ENCODE measurements around the gene DLX3.

DNA sequence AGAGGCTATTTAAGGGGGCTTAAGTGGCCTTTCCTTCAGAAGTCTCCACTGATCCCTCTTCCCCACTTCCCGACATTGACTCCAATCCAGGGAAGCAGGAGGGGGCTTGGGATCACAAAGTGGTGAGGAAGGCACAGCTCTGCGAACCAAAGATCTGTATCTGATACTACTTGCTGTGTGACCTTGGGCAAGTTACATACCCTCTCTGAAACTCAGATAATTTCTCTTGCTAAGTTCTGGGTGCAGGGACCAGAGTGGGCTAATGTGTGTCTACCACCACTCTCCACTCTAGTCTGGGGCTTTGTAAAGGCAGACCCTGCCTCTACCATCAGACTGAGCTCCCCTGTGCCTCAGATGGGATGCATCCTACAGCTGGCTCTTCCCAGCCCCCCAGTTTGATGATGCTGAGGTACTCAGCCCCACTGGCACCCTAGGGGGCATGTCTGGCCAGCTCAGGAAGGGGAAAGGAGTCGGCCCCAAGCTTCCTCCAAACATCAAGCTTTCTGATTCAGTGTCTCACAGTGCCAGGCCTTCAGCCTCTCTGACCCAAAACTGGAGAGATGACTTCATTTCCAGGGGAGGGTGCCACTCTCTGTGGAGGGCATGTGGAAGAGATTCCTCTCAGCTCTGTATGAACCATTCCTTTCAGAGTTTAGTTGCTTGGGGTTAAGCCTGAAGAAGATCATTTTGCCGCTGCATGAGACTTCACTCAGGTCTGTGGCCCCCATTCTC lies 15.1 kb downstream of the DLX3 start:
- TF ChIP-seq, protein P1, sequence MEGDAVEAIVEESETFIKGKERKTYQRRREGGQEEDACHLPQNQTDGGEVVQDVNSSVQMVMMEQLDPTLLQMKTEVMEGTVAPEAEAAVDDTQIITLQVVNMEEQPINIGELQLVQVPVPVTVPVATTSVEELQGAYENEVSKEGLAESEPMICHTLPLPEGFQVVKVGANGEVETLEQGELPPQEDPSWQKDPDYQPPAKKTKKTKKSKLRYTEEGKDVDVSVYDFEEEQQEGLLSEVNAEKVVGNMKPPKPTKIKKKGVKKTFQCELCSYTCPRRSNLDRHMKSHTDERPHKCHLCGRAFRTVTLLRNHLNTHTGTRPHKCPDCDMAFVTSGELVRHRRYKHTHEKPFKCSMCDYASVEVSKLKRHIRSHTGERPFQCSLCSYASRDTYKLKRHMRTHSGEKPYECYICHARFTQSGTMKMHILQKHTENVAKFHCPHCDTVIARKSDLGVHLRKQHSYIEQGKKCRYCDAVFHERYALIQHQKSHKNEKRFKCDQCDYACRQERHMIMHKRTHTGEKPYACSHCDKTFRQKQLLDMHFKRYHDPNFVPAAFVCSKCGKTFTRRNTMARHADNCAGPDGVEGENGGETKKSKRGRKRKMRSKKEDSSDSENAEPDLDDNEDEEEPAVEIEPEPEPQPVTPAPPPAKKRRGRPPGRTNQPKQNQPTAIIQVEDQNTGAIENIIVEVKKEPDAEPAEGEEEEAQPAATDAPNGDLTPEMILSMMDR (conservative IDR thresholded peaks at IDR 0.05 in 1 of 2, IDR thresholded peaks at IDR 0.05 in 1 of 2; ENCODE audit: low read depth in 1 of 2, low read length in 2 of 2) = no peak
- TF ChIP-seq EZH2 (IDR thresholded peaks at IDR 0.05; ENCODE audit: low read length, missing control alignments) = no peak

All from fibroblast of lung (primary cell).